H1 (cell line): ENCODE measurements around the gene IGLL5. TPM values are rescaled to one million over a fixed set of nuclear protein-coding genes. Genes with fewer than 3 reads are reported as not detected.

Experiments used
- CTCF ChIA-PET: fragments of 300-600 bp; sonication (Branson Sonifier 250); formaldehyde crosslinking; loops from one replicate; lab custom pipeline; 2021; ENCODE audit not compliant: partially characterized antibody; lab: Charles Lee
- POLR2A ChIA-PET: fragments of 300-600 bp; sonication (Branson Sonifier 250); formaldehyde crosslinking; loops from one replicate; lab custom pipeline; 2021; ENCODE audit warnings: inconsistent platforms; ENCODE audit not compliant: partially characterized antibody; lab: Charles Lee
- DNase-seq, 2 experiments: peaks; one replicate each; pipeline versions ENCODE4 v3.0.0 to v3.0.0-alpha.2; 2010 to 2022; ENCODE audit warnings: low spot score in 2 of 2, low read depth in 1 of 2, mixed read lengths in 1 of 2
- FAIRE-seq: peaks from 2 replicates; lab custom pipeline; 2011; peaks lifted over from hg19 to GRCh38; lab: Jason Lieb, UNC
- H2AFZ ChIP-seq: 2 replicates; pipeline ENCODE4 v1.8.1; 2012; ENCODE audit warnings: low read length, inconsistent platforms
- H2AK5ac ChIP-seq: 2 replicates; pipeline ENCODE4 v1.6.1; 2013; ENCODE audit warnings: low read depth, low read length
- H2BK120ac ChIP-seq: replicated peaks from 2 replicates; pipeline ENCODE3; 2013; ENCODE audit warnings: low read depth, low read length, inconsistent platforms
- H2BK12ac ChIP-seq: 2 replicates; pipeline ENCODE4 v1.6.1; 2013; ENCODE audit warnings: low read depth, low read length
- H2BK15ac ChIP-seq: 2 replicates; pipeline ENCODE4 v1.6.1; 2013; ENCODE audit warnings: low read length
- H2BK20ac ChIP-seq: 2 replicates; pipeline ENCODE4 v1.6.1; 2013; ENCODE audit warnings: low read length
- H2BK5ac ChIP-seq: 2 replicates; pipeline ENCODE4 v1.6.1; 2013; ENCODE audit warnings: low read depth, low read length
- H3K14ac ChIP-seq: 2 replicates; pipeline ENCODE4 v1.6.1; 2013; ENCODE audit warnings: inconsistent platforms; ENCODE audit not compliant: insufficient read length
- H3K18ac ChIP-seq: 2 replicates; pipeline ENCODE4 v1.6.1; 2013; ENCODE audit warnings: low read length; ENCODE audit errors: extremely low read depth
- H3K23ac ChIP-seq: 2 replicates; pipeline ENCODE4 v1.6.1; 2013; ENCODE audit warnings: inconsistent platforms; ENCODE audit not compliant: insufficient read length
- H3K23me2 ChIP-seq: 2 replicates; pipeline ENCODE4 v1.6.1; 2013; ENCODE audit warnings: low read depth, low read length
- H3K27ac ChIP-seq: 2 replicates; pipeline ENCODE4 v1.6.1; 2011; ENCODE audit warnings: low read depth, low read length, inconsistent platforms
- H3K27me3 ChIP-seq, 4 experiments: replicated peaks in 1 of 4; 1 replicate in 1 of 4; 2 replicates in 3 of 4; pipeline versions ENCODE4 v1.6.1 to v1.8.1; 2011 to 2013; ENCODE audit warnings: low read length in 3 of 4, mild to moderate bottlenecking in 3 of 4, inconsistent platforms in 2 of 4, mixed read lengths in 2 of 4, moderate library complexity in 1 of 4; ENCODE audit not compliant: control insufficient read depth in 3 of 4, insufficient read depth in 3 of 4; ENCODE audit errors: extremely low read depth in 1 of 4
- H3K36me3 ChIP-seq, 4 experiments: 2 replicates each; pipeline versions ENCODE4 v1.6.1 to v1.8.1; 2011 to 2013; ENCODE audit warnings: mild to moderate bottlenecking in 4 of 4, low read length in 3 of 4, moderate library complexity in 2 of 4, control low read depth in 1 of 4, inconsistent platforms in 1 of 4; ENCODE audit not compliant: insufficient read depth in 4 of 4, control insufficient read depth in 2 of 4
- H3K4ac ChIP-seq: replicated peaks from 2 replicates; pipeline ENCODE3; 2013; ENCODE audit warnings: low read length, low read depth, mixed read lengths, inconsistent platforms; ENCODE audit not compliant: insufficient read length
- H3K4me1 ChIP-seq, 4 experiments: replicated peaks in 1 of 4; 1 replicate in 1 of 4; 2 replicates in 3 of 4; pipeline versions ENCODE4 v1.6.1 to v1.8.1; 2011 to 2013; ENCODE audit warnings: low read length in 3 of 4, inconsistent platforms in 2 of 4, mixed read lengths in 1 of 4; ENCODE audit not compliant: insufficient read depth in 4 of 4, control insufficient read depth in 3 of 4
- H3K4me2 ChIP-seq, 2 experiments: 2 replicates each; pipeline versions ENCODE4 v1.6.1 to v1.8.1; 2011 to 2013; ENCODE audit warnings: low read depth in 2 of 2, low read length in 2 of 2, control low read depth in 1 of 2, inconsistent platforms in 1 of 2, mild to moderate bottlenecking in 1 of 2; ENCODE audit not compliant: insufficient read depth in 1 of 2
- H3K4me3 ChIP-seq, 4 experiments: fragments of 200-600, 300-600 bp in 1 of 4; sonication (generic), shearing (Covaris generic), sonication (Bioruptor Twin) in 1 of 4; 2 replicates each; pipeline versions ENCODE4 v1.5.1 to v1.8.1; 2011 to 2016; ENCODE audit warnings: low read length in 4 of 4, low read depth in 3 of 4, control low read depth in 2 of 4, inconsistent platforms in 2 of 4, mild to moderate bottlenecking in 2 of 4, mixed read lengths in 1 of 4, moderate library complexity in 1 of 4; ENCODE audit not compliant: insufficient read depth in 2 of 4; ENCODE audit errors: extremely low read depth in 1 of 4
- H3K56ac ChIP-seq: replicated peaks from 2 replicates; pipeline ENCODE3; 2013; ENCODE audit warnings: low read depth, mild to moderate bottlenecking, mixed read lengths, low read length, inconsistent platforms; ENCODE audit not compliant: insufficient read length
- H3K79me1 ChIP-seq: 2 replicates; pipeline ENCODE4 v1.6.1; 2013; ENCODE audit warnings: low read depth, low read length, control low read depth
- H3K79me2 ChIP-seq, 2 experiments: 2 replicates each; pipeline versions ENCODE4 v1.6.1 to v1.8.1; 2012 to 2013; ENCODE audit warnings: low read length in 2 of 2, mild to moderate bottlenecking in 2 of 2, inconsistent platforms in 1 of 2; ENCODE audit not compliant: insufficient read depth in 2 of 2, control insufficient read depth in 1 of 2
- H3K9ac ChIP-seq, 4 experiments: replicated peaks in 1 of 4; 1 replicate in 1 of 4; 2 replicates in 3 of 4; pipeline versions ENCODE4 v1.6.1 to v1.8.1; 2011 to 2013; ENCODE audit warnings: low read depth in 3 of 4, low read length in 3 of 4, control low read depth in 2 of 4, mild to moderate bottlenecking in 2 of 4, moderate library complexity in 2 of 4, inconsistent platforms in 1 of 4; ENCODE audit errors: extremely low read depth in 1 of 4
- H3K9me3 ChIP-seq, 2 experiments: 2 replicates each; pipeline versions ENCODE4 v1.6.1 to v1.8.1; 2012 to 2013; ENCODE audit warnings: mild to moderate bottlenecking in 2 of 2, moderate library complexity in 2 of 2, control low read depth in 1 of 2, inconsistent platforms in 1 of 2, low read depth in 1 of 2, low read length in 1 of 2, mixed read lengths in 1 of 2; ENCODE audit not compliant: insufficient read depth in 2 of 2
- H4K20me1 ChIP-seq, 2 experiments: replicated peaks in 1 of 2; 2 replicates each; pipeline versions ENCODE3 to v1.8.1; 2011 to 2013; ENCODE audit warnings: inconsistent platforms in 2 of 2, low read length in 2 of 2, mild to moderate bottlenecking in 1 of 2; ENCODE audit not compliant: insufficient read depth in 2 of 2, control insufficient read depth in 1 of 2
- H4K5ac ChIP-seq: 2 replicates; pipeline ENCODE4 v1.6.1; 2013; ENCODE audit warnings: low read length, low read depth, mixed read lengths, inconsistent platforms; ENCODE audit not compliant: insufficient read length
- H4K8ac ChIP-seq: 2 replicates; pipeline ENCODE4 v1.8.0; 2013; ENCODE audit warnings: mild to moderate bottlenecking, moderate library complexity, low read length, inconsistent platforms; ENCODE audit not compliant: insufficient read depth; ENCODE audit errors: extremely low read depth
- H4K91ac ChIP-seq: replicated peaks from 2 replicates; pipeline ENCODE3; 2013; ENCODE audit warnings: low read length, mixed read lengths, inconsistent platforms; ENCODE audit not compliant: insufficient read length
- ASH2L ChIP-seq: fragments of 200-600, 300-600 bp; sonication (generic); IDR thresholded peaks from one replicate; pipeline ENCODE4 v1.7.1; 2017; ENCODE audit warnings: low read length
- CBX5 ChIP-seq: fragments of 300-800, 300-1000 bp; sonication (generic); IDR thresholded peaks from 2 replicates; pipeline ENCODE4 v1.7.1; 2016; ENCODE audit warnings: antibody characterized with exemption, low read length, low read depth
- CTBP2 ChIP-seq: IDR thresholded peaks from 2 replicates; pipeline ENCODE4 v1.7.0; 2011; ENCODE audit warnings: borderline replicate concordance, mild to moderate bottlenecking, moderate library complexity, mixed read lengths, low read length; ENCODE audit not compliant: insufficient read depth, insufficient read length
- KDM1A ChIP-seq: fragments of 200-600, 300-600 bp; sonication (generic); IDR thresholded peaks from 2 replicates; pipeline ENCODE4 v1.7.1; 2016; ENCODE audit warnings: mild to moderate bottlenecking, low read length, borderline replicate concordance
- NANOG ChIP-seq: IDR thresholded peaks from 2 replicates; pipeline ENCODE4 v1.6.1; 2011; ENCODE audit warnings: low read length, low read depth, mild to moderate bottlenecking, inconsistent platforms; ENCODE audit not compliant: insufficient read depth, poor library complexity, severe bottlenecking
- PHF8 ChIP-seq: fragments of 200-600 bp; sonication (generic); conservative IDR thresholded peaks from 2 replicates; pipeline ENCODE4 v1.7.1; 2012; ENCODE audit warnings: low read depth, mild to moderate bottlenecking, inconsistent platforms, low read length, moderate library complexity
- RXRA ChIP-seq: IDR thresholded peaks from 2 replicates; pipeline ENCODE4 v1.6.1; 2011; ENCODE audit warnings: low read depth, mild to moderate bottlenecking, low read length, moderate library complexity; ENCODE audit not compliant: insufficient read depth
- SIRT6 ChIP-seq: IDR thresholded peaks from one replicate; pipeline ENCODE4 v1.7.1; 2012; ENCODE audit warnings: low read length, inconsistent platforms
- WGBS, 2 experiments: shearing (Covaris generic) in 1 of 2; methylation state at CpG; one replicate each; pipeline versions ENCODE4 v1.1.6 to v1.1.7; 2013 to 2015; ENCODE audit warnings: low lambda C conversion rate in 2 of 2, mixed read lengths in 2 of 2, inconsistent platforms in 1 of 2, low coverage in 1 of 2, missing lambda C conversion rate in 1 of 2; ENCODE audit not compliant: insufficient replicate concordance in 2 of 2, insufficient coverage in 1 of 2, insufficient read length in 1 of 2; ENCODE audit errors: extremely low coverage in 1 of 2, missing lambda C conversion rate in 1 of 2; 5-methylcytosine and 5-hydroxymethylcytosine counted together
- polyA plus RNA-seq, 7 experiments: library from polyadenylated mRNA; depleted of rRNA in 3 of 7; stranded (reverse) in 5 of 7; unstranded in 2 of 7; fragments of >200 nt in 5 of 7; fragments of 200-250 nt in 2 of 7; gene quantifications; 1 replicate in 5 of 7; 2 replicates in 1 of 7; 4 replicates in 1 of 7; pipeline versions ENCODE4 v1.2.1 to v1.2.3, GENCODE V29; 2011 to 2013; ENCODE audit warnings: missing spikeins in 2 of 7, mixed read lengths in 2 of 7
- total RNA-seq: library from RNA; stranded (reverse); fragmentation: NEBNext Ultra II Directional; extraction: Animal tissue kit (Norgen Biotek cat#: 25700); gene quantifications from 2 replicates; pipeline ENCODE4 v1.2.1, GENCODE V29; 2021
- TF ChIP-seq, protein P1 (sequence below): IDR thresholded peaks from 2 replicates; pipeline ENCODE4 v1.6.1; 2012; ENCODE audit warnings: low read length, inconsistent platforms

The IGLL5 gene
- total and polyA plus RNA-seq, 2 of the 8 experiments (the other 6 are each of a cell fraction or from before 2014, with no cell fraction given), result not detected

DNA sequence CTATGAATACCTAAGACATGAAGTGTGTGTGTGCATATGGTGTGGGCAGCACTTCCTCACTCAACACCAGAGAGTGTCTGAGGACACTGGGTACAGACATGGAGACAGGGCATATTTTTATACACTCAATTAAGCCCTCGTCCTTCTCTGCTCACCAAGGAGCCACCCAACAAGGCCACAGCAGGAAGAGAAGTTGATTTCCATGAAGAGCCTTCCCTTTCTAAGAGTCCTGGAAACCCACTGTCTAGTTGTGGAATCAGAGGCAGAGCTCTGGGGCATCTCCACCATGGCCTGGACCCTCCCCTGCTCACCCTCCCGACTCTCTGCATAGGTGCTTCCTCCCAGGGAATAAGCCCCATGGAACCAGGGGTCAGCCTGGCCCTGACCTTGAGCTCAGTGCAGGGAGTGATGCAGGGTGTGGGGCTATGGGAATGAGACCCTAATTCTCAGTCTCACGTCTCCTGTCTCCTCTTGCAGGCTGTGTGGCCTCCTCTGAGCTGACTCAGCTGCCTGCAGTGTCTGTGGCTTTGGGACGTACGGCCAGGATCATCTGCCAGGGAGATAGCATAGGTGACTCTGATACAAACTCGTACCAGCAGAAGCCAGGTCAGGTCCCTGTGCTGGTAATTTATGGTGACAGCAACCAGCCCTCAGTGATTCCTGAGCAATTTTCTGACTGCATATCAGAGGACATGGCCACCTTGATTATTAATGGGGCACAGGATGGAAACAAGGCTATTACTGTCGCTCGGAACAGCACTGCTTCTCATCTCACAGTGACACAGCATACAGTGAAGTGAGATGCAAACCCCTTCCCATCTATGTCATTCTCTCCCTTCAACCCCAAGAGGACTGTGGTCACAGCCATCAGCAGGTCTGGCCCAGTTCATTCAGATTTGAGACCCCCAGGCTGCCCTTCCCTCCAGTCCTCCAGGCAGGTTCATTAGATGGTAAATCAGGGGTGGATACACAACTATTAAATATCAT, 14.6 kb upstream of the IGLL5 start:
- no peak overlapping the region for H2AK5ac ChIP-seq
- no peaks in the 10 kb centered on the region for H3K4me1 ChIP-seq
- H3K23ac ChIP-seq, result no peak overlapping the region
- peaks cover 5 to 33% (median 20%) of the 10 kb centered on the region in 4 experiments; a peak in 6 of 7 replicates for H3K27me3 ChIP-seq
- DNase-seq (no peak), FAIRE-seq (no peak)
- H3K27ac ChIP-seq, result no peak overlapping the region
- no peak overlapping the region for H4K91ac ChIP-seq
- no peak overlapping the region for H2BK120ac ChIP-seq
- no peaks in the 10 kb centered on the region for H3K79me1 ChIP-seq
- WGBS, 2 experiments, result 72% methylated on average over 8 of the region's 8 CpGs; no CpG with 5 or more reads in 1 of the 2 experiments
- no peak overlapping the region for H4K8ac ChIP-seq
- H2BK20ac ChIP-seq, result no peak overlapping the region
- H3K4me3 ChIP-seq, result no peak overlapping the region
- H3K4me2 ChIP-seq, result no peak overlapping the region
- no peak overlapping the region for H2AFZ ChIP-seq
- H3K36me3 ChIP-seq, result no peaks in the 10 kb centered on the region
- no peak overlapping the region for H3K4ac ChIP-seq
- H3K79me2 ChIP-seq, result no peaks in the 10 kb centered on the region
- no peak overlapping the region for H2BK15ac ChIP-seq
- POLR2A ChIA-PET, result no interaction called here
- H2BK12ac ChIP-seq, result no peak overlapping the region
- H2BK5ac ChIP-seq, result no peak overlapping the region
- no peak for TF ChIP-seq RXRA
- TF ChIP-seq CTBP2, result no peak
- TF ChIP-seq, protein P1, sequence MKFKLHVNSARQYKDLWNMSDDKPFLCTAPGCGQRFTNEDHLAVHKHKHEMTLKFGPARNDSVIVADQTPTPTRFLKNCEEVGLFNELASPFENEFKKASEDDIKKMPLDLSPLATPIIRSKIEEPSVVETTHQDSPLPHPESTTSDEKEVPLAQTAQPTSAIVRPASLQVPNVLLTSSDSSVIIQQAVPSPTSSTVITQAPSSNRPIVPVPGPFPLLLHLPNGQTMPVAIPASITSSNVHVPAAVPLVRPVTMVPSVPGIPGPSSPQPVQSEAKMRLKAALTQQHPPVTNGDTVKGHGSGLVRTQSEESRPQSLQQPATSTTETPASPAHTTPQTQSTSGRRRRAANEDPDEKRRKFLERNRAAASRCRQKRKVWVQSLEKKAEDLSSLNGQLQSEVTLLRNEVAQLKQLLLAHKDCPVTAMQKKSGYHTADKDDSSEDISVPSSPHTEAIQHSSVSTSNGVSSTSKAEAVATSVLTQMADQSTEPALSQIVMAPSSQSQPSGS, result no peak
- TF ChIP-seq ASH2L, result no peak
- TF ChIP-seq CBX5, result no peak
- no peak for TF ChIP-seq SIRT6
- TF ChIP-seq KDM1A, result no peak
- TF ChIP-seq PHF8, result no peak
- TF ChIP-seq NANOG, result no peak
- no peaks in the 10 kb centered on the region for H3K23me2 ChIP-seq
- H3K14ac ChIP-seq, result no peak overlapping the region
- no peak overlapping the region for H3K56ac ChIP-seq
- no peak overlapping the region for H3K18ac ChIP-seq
- H4K5ac ChIP-seq, result no peak overlapping the region
- CTCF ChIA-PET, result interaction anchor here (1.0 to 1.3 kb wide), 2 partner anchors 24 to 364 kb away, joined by 3 read pairs; no protein-coding TSS in a partner anchor
- no peak overlapping the region; a peak in 1 of 7 replicates for H3K9ac ChIP-seq
- H3K9me3 ChIP-seq, result peaks cover 26 to 48% of the 10 kb centered on the region in 2 experiments; a peak in 3 of 4 replicates
- H4K20me1 ChIP-seq, result no peaks in the 10 kb centered on the region
